ENCODE results near the gene IL24. TPM values are rescaled to one million over a fixed set of nuclear protein-coding genes. Genes with fewer than 3 reads are reported as not detected.

The IL24 gene
- polyA plus RNA-seq, 3 donors, result 0.16 TPM; not detected in 2

GRCh38 chr1:206899717-206900116 lies 2.5 kb downstream of the IL24 start:
- H3K9me3 ChIP-seq (replicated peaks in 1 of 2; ENCODE audit: control insufficient read depth in 1 of 2, insufficient read depth in 1 of 2, low read length in 2 of 2), result no peaks in the 10 kb centered on the region
- H4K20me1 ChIP-seq (ENCODE audit: insufficient read depth, low read length), result no peaks in the 10 kb centered on the region
- intact Hi-C loops (cut with micrococcal nuclease), result no loop called here
- H3K4me1 ChIP-seq (ENCODE audit: control insufficient read depth in 1 of 2, insufficient read depth in 2 of 2, low read length in 2 of 2), result no peaks in the 10 kb centered on the region
- no peak for DNase-seq
- H2AFZ ChIP-seq (ENCODE audit: insufficient read depth, low read depth, low read length, poor library complexity, severe bottlenecking), result no peak overlapping the region
- no peaks in the 10 kb centered on the region for H3K36me3 ChIP-seq (replicated peaks in 1 of 2; ENCODE audit: control insufficient read depth in 1 of 2, insufficient read depth in 2 of 2, low read length in 2 of 2)
- Mint-ChIP-seq H3K9me3 (peaks cover 0 to 1% (median 0%) of the 10 kb centered on the region in 7 donors), H3K27ac (no peak overlapping the region), H3K27me3 (ENCODE audit: low read depth in 3 of 3) (peaks cover 1 to 12% (median 10%) of the 10 kb centered on the region in 3 donors), H3K4me3 (no peak overlapping the region), H3K36me3 (no peaks in the 10 kb centered on the region), H3K4me1 (no peaks in the 10 kb centered on the region)
- no peak overlapping the region for H3K4me2 ChIP-seq (replicated peaks; ENCODE audit: extremely low read depth, low read length, poor library complexity, severe bottlenecking)
- H3K4me3 ChIP-seq (replicated peaks in 1 of 3; ENCODE audit: low read depth in 2 of 3, low read length in 3 of 3), result no peak overlapping the region
- no peak overlapping the region for H3K27ac ChIP-seq (ENCODE audit: low read depth in 1 of 2, low read length in 2 of 2)
- H3K9ac ChIP-seq (ENCODE audit: insufficient read depth, low read length, poor library complexity, severe bottlenecking), result no peak overlapping the region
- TF ChIP-seq CTCF (IDR thresholded peaks at IDR 0.05), result no peak
- no peaks in the 10 kb centered on the region for H3K79me2 ChIP-seq (ENCODE audit: insufficient read depth, low read length)
- 71% methylated on average over 4 of the region's 5 CpGs for WGBS (ENCODE audit: insufficient coverage)
- H3K27me3 ChIP-seq (ENCODE audit: control insufficient read depth in 2 of 2, insufficient read depth in 2 of 2, low read length in 2 of 2), result no peaks in the 10 kb centered on the region

DNA sequence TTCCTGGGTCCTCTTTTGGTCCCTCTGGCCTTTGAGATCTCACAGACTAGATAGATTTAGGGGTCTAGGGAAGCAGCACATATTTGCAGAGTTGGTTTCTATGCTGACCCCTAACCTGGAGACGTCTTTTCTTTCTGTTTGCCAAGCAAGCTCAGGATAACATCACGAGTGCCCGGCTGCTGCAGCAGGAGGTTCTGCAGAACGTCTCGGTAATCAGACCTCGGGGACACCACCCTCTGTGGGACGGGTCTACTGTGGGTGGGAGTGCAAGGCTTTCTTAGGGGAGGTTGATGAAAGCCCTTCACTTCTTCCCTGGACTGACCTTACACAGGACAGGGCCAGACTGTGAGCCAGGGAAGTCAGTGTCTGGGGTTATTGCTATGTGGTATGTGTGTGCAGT lies 2.9 kb downstream of the IL24 start:
- Histone ChIP-seq H3K36me3 (replicated peaks in 1 of 2; ENCODE audit: control insufficient read depth in 1 of 2, insufficient read depth in 2 of 2, low read length in 2 of 2) (no peaks in the 10 kb centered on the region), H3K4me3 (replicated peaks in 1 of 3; ENCODE audit: low read depth in 2 of 3, low read length in 3 of 3) (no peak overlapping the region), H3K9ac (ENCODE audit: insufficient read depth, low read length, poor library complexity, severe bottlenecking) (no peak overlapping the region), H4K20me1 (ENCODE audit: insufficient read depth, low read length) (no peaks in the 10 kb centered on the region), H3K79me2 (ENCODE audit: insufficient read depth, low read length) (no peaks in the 10 kb centered on the region), H3K27me3 (ENCODE audit: control insufficient read depth in 2 of 2, insufficient read depth in 2 of 2, low read length in 2 of 2) (no peaks in the 10 kb centered on the region), H2AFZ (ENCODE audit: insufficient read depth, low read depth, low read length, poor library complexity, severe bottlenecking) (no peak overlapping the region), H3K27ac (ENCODE audit: low read depth in 1 of 2, low read length in 2 of 2) (no peak overlapping the region), H3K9me3 (replicated peaks in 1 of 2; ENCODE audit: control insufficient read depth in 1 of 2, insufficient read depth in 1 of 2, low read length in 2 of 2) (no peaks in the 10 kb centered on the region), H3K4me1 (ENCODE audit: control insufficient read depth in 1 of 2, insufficient read depth in 2 of 2, low read length in 2 of 2) (no peaks in the 10 kb centered on the region), H3K4me2 (replicated peaks; ENCODE audit: extremely low read depth, low read length, poor library complexity, severe bottlenecking) (no peak overlapping the region)
- H3K4me1 Mint-ChIP-seq, result no peaks in the 10 kb centered on the region
- no peak for DNase-seq
- TF ChIP-seq CTCF (IDR thresholded peaks at IDR 0.05), result no peak
- 97% methylated on average over 5 of the region's 7 CpGs for WGBS (ENCODE audit: insufficient coverage)
- H3K27me3 Mint-ChIP-seq (ENCODE audit: low read depth in 3 of 3), result peaks cover 3 to 12% (median 11%) of the 10 kb centered on the region in 3 donors
- H3K4me3 Mint-ChIP-seq, result no peak overlapping the region
- no peak overlapping the region for H3K27ac Mint-ChIP-seq
- peaks cover 0 to 2% of the 10 kb centered on the region in 2 donors for H3K36me3 Mint-ChIP-seq
- intact Hi-C loops (cut with micrococcal nuclease), result no loop called here
- H3K9me3 Mint-ChIP-seq, result peaks cover 0 to 1% (median 0%) of the 10 kb centered on the region in 7 donors

Measured in CD14-positive monocyte (primary cell).